ENCODE results near the gene APOO.
"Not testable (repeated sequence)": the region's sequence is repeated elsewhere in the genome, so short reads cannot be mapped to it uniquely, and the experiment has no call there.

The APOO gene

DNA sequence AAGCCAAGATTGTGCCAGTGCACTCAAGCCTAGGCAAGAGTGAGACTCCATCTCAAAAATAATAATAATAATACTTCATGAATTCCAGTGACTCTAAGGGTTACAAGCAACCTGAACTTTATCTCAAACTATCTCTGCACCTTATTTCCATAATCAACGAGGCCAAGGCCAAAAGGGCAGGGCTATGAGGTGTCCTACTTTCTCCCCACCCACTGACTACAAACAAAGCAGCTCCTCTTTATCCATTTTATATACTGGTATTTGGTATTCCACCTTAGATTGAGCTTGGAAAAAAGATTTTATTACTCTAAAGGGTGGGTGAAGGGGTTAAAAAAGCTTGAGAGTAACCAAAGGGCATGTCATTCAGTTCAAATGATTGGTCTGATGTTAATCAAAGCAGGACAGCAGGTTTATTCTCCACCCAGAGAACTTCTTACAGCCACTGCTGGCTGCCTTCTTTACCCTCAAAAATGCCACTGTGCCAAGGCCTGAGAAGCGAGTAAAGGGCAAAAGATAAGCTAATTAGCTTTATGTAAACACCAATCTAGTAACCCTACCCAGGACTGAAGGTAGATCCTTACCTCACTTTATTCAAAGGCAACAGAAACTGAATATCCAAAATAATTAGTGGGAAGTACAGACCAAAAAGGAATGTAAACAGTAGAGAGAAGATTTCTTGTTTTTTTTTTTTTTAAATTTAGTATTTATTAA is 28.2 kb downstream of the APOO start:
- TF ChIP-seq, protein P1, sequence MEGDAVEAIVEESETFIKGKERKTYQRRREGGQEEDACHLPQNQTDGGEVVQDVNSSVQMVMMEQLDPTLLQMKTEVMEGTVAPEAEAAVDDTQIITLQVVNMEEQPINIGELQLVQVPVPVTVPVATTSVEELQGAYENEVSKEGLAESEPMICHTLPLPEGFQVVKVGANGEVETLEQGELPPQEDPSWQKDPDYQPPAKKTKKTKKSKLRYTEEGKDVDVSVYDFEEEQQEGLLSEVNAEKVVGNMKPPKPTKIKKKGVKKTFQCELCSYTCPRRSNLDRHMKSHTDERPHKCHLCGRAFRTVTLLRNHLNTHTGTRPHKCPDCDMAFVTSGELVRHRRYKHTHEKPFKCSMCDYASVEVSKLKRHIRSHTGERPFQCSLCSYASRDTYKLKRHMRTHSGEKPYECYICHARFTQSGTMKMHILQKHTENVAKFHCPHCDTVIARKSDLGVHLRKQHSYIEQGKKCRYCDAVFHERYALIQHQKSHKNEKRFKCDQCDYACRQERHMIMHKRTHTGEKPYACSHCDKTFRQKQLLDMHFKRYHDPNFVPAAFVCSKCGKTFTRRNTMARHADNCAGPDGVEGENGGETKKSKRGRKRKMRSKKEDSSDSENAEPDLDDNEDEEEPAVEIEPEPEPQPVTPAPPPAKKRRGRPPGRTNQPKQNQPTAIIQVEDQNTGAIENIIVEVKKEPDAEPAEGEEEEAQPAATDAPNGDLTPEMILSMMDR (IDR thresholded peaks at IDR 0.05) = no peak
- no peak for TF ChIP-seq ZFX (IDR thresholded peaks at IDR 0.05; ENCODE audit: borderline replicate concordance)

DNA sequence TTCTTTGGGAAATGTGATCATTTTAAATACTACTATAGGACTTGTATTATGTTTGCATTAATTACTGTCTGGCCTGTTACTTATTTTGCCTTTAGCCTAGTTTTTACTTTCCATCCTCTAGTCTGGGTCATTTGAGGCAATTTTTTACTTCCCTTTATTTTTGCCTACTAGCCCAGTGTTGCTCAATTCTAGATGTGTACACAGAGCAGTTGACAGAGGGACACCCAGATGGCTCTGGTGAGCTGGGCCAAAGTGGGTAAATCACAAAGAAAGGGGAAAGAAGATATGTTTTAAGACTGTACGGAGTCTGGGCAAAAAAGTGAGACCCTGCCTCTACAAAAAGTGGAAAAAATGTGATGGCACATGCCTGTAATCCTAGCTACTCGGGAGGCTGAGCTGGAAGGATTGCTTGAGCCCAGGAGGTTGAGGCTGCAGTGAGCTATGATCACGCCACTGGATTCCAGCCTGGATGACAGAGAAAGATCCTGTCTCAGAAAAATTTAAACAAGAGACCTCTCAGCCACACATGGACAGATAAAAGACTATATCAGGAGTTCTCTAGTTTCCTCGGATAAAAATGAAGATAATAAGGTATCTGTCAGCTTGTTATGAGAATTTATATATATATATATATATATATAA is 35.7 kb downstream of the APOO start:
- no peak overlapping the region for H3K27ac ChIP-seq
- TF ChIP-seq, protein P1 (IDR thresholded peaks at IDR 0.05) = no peak
- TF ChIP-seq ZFX (IDR thresholded peaks at IDR 0.05; ENCODE audit: borderline replicate concordance) = no peak

More for the DNA sequence above, 28.2 kb downstream of the APOO start:
- no peak overlapping the region for H3K27ac ChIP-seq

DNA sequence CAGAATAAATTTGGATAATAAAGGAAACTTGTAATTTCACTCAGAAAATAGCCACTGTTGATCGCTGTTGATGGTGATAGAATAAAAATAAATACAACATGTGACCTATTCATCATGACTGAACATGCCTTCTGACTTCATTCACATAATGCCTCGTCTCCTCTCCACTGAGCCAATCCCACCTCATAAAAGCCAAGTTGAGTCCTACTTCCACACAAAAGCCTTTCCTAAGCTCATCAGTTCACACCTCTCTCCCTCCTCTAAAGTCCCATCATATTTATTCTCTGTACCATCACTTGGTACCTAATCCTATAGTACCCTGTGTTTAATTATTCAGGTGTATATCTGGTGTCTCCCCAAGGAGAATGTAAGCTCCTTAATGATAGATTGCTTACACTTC is 37.7 kb downstream of the APOO start:
- no peak for TF ChIP-seq ZFX (IDR thresholded peaks at IDR 0.05; ENCODE audit: borderline replicate concordance)
- TF ChIP-seq, protein P1 (IDR thresholded peaks at IDR 0.05) = no peak
- no peak overlapping the region for H3K27ac ChIP-seq

DNA sequence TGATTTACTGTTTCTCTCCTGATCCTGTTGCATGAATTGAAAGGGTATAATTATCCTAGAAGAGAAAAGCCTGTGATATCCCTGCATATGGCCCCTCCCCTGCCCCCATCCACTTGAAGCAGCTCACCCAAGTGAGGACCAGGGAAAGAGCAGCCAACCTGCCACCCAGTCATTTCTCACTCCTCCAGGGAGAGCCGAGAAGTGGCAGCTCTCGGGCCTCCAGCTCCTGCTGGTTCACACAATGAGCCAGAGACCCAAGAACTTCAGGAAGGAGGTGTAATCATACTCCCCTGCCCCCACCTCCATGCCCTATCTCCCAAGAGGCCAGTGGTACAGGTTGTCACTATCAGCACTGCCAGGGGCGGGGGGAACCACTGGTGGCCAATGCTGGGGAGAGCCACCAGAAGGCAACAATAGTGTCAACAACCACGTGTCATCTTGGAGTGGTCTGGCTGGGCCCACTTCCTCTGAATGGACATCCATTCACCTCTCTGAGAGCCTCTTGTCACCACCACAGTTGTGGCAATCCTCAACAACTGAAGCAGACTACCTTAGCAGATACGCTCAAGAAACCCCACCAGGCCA is 42.9 kb downstream of the APOO start:
- H3K27ac ChIP-seq = no peak overlapping the region
- TF ChIP-seq, protein P1 (IDR thresholded peaks at IDR 0.05) = no peak
- TF ChIP-seq ZFX (IDR thresholded peaks at IDR 0.05; ENCODE audit: borderline replicate concordance) = no peak

DNA sequence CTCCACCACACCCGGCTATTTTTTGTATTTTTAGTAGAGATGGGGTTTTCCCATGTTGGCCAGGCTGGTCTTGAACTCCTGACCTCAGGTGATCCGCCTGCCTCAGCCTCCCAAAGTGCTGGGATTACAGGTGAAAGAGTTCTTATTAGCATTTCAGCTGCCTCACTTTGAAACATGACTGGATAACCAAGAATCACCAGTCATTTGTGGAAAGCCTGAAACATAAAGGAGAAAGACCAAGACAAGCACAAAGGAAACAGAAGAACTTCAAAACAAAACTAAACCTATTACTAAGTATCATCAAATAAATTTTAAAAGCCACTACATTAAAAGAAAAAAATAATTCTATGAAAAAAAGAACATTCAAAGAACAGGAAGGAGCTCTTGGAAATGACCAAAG is 45.8 kb downstream of the APOO start:
- H3K27ac ChIP-seq = not testable (repeated sequence)

DNA sequence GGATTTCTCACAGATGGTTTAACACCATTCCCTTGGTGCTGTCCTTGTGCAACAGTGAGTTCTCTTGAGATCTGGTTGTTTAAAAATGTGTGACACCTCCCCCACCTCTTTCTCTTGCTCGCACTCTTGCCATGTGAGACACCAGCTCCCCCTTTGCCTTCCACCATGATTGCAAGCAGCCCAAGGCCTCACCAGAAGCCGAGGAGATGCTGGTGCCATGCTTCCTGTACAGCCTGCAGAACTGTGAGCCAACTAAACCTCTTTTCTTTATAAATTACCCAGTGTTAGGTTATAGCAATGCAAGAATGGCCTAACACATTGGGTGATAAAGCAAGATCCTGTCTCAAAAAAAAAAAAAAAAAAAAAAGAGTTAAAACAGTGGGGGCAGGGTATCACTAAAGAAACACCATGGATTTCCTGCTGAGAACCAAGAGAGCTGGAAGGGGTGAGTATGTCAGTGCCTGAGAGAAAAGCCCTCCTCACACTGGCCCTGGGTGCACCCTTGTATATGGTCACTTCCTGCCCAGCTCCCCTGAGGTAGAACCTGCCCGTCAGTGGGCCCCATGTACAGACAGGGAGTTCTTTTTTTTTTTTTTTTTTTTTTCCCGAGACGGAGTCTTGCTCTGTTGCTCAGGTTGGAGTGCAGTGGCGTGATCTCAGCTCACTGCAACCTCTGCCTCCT is 46.4 kb downstream of the APOO start:
- H3K27ac ChIP-seq = no peak overlapping the region
- TF ChIP-seq, protein P1 (IDR thresholded peaks at IDR 0.05) = no peak
- TF ChIP-seq ZFX (IDR thresholded peaks at IDR 0.05; ENCODE audit: borderline replicate concordance) = no peak

DNA sequence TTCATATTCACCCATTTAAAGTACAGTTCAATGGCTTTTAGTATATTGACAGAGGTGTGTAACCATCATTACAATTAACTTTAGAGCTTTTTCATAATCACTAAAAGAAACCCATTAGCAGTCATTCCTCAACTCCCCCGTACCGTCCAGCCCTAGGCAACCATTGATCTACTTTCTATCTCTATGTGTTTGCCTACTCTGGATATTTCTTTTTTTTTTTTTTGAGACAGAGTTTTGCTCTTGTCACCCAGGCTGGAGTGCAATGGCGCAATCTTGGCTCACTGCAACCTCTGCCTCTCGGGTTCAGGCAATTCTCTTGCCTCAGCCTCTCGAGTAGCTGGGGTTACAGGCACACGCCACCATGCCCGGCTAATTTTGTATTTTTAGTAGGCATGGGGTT is 48.5 kb downstream of the APOO start:
- not testable (repeated sequence) for H3K27ac ChIP-seq

DNA sequence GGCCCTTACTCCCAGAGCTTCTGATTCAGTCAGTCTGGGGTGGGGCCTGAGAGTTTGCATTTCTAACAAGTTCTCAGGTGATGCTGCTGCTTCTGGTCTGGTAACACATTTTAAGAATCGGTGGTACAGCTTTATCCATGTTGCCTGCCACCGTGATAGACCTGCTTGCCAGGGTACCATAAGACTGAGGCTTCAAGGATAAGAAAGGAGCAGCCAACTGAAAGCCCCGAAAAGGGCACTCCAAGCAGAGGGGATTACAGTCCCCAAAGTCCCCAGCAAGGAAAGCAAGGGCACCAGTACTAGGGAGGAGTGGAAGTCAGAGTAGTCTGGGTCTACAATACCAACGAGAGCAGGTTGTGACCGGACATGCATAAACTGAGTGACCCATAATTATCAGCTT is 49.8 kb downstream of the APOO start:
- no peak overlapping the region for H3K27ac ChIP-seq
- TF ChIP-seq ZFX (IDR thresholded peaks at IDR 0.05; ENCODE audit: borderline replicate concordance) = no peak
- TF ChIP-seq, protein P1 (IDR thresholded peaks at IDR 0.05) = no peak
